IMR-90 (cell line): ENCODE results near the gene FHAD1. TPM values are rescaled to one million over a fixed set of nuclear protein-coding genes. Genes with fewer than 3 reads are reported as not detected.

ENCODE experiments used
- ATAC-seq: fragments of 200-7000 bp; cut with Tn5 transposase; 2 replicates; pipeline ENCODE4 v1.9.1; 2020; ENCODE audit warnings: low read depth, mild to moderate bottlenecking, moderate library complexity
- BruUV-seq: library from RNA; stranded (reverse); fragments of 400-500 nt; replicated peaks from 2 replicates; lab custom pipeline; 2021; lab: Mats Ljungman, UMichigan
- CTCF ChIA-PET: fragments of 300-600 bp; formaldehyde crosslinking; extraction: SDS; loops from one replicate; lab custom pipeline; 2021; ENCODE audit warnings: antibody characterized with exemption; lab: Yijun Ruan, JAX
- POLR2A ChIA-PET: fragments of 300-600 bp; sonication (Branson Sonifier 250); formaldehyde crosslinking; loops from one replicate; lab custom pipeline; 2022; ENCODE audit warnings: antibody characterized with exemption; ENCODE audit not compliant: unreplicated experiment; lab: Charles Lee
- DNase-seq: peaks from one replicate; pipeline ENCODE4 v3.0.0; 2013
- H2AFZ ChIP-seq: replicated peaks from 2 replicates; pipeline ENCODE3; 2013; ENCODE audit warnings: low read length, mild to moderate bottlenecking; ENCODE audit not compliant: poor library complexity
- H2AK5ac ChIP-seq: 2 replicates; pipeline ENCODE4 v1.6.1; 2013; ENCODE audit warnings: low read depth, low read length, inconsistent platforms
- H2AK9ac ChIP-seq: replicated peaks from 2 replicates; pipeline ENCODE3; 2013; ENCODE audit warnings: mild to moderate bottlenecking, low read depth, low read length, moderate library complexity; ENCODE audit not compliant: poor library complexity
- H2BK120ac ChIP-seq: 2 replicates; pipeline ENCODE4 v1.6.1; 2013; ENCODE audit warnings: low read depth, low read length, inconsistent platforms
- H2BK15ac ChIP-seq: 3 replicates; pipeline ENCODE4 v1.6.1; 2013; ENCODE audit warnings: low read depth, low read length, inconsistent platforms
- H2BK20ac ChIP-seq: 2 replicates; pipeline ENCODE4 v1.6.1; 2013; ENCODE audit warnings: low read depth, mild to moderate bottlenecking, inconsistent platforms, low read length, moderate library complexity
- H2BK5ac ChIP-seq: 2 replicates; pipeline ENCODE4 v1.6.1; 2013; ENCODE audit warnings: mild to moderate bottlenecking, low read depth, low read length, inconsistent platforms; ENCODE audit not compliant: poor library complexity, severe bottlenecking
- H3K14ac ChIP-seq: replicated peaks from 2 replicates; pipeline ENCODE4 v1.6.1; 2013; ENCODE audit warnings: low read depth, low read length, inconsistent platforms
- H3K18ac ChIP-seq: 2 replicates; pipeline ENCODE4 v1.6.1; 2013; ENCODE audit warnings: low read depth, low read length, control low read depth
- H3K23ac ChIP-seq: 2 replicates; pipeline ENCODE4 v1.6.1; 2013; ENCODE audit warnings: low read depth, low read length, inconsistent platforms
- H3K27ac ChIP-seq: 2 replicates; pipeline ENCODE4 v1.5.1; 2013; ENCODE audit warnings: mild to moderate bottlenecking, control low read depth, low read length; ENCODE audit not compliant: insufficient read depth
- H3K27me3 ChIP-seq: 2 replicates; pipeline ENCODE4 v1.6.1; 2013; ENCODE audit warnings: low read length; ENCODE audit not compliant: control insufficient read depth, insufficient read depth
- H3K36me3 ChIP-seq: 2 replicates; pipeline ENCODE4 v1.6.1; 2013; ENCODE audit warnings: low read length, mixed read lengths; ENCODE audit not compliant: control insufficient read depth, insufficient read depth
- H3K4ac ChIP-seq: 2 replicates; pipeline ENCODE4 v1.6.1; 2013; ENCODE audit warnings: low read depth, low read length, inconsistent platforms
- H3K4me1 ChIP-seq: 2 replicates; pipeline ENCODE4 v1.6.1; 2013; ENCODE audit warnings: low read length, mixed read lengths; ENCODE audit not compliant: control insufficient read depth, insufficient read depth
- H3K4me2 ChIP-seq: 2 replicates; pipeline ENCODE4 v1.6.1; 2013; ENCODE audit warnings: low read depth, mild to moderate bottlenecking, control low read depth, low read length, moderate library complexity
- H3K4me3 ChIP-seq: 2 replicates; pipeline ENCODE4 v1.5.1; 2013; ENCODE audit warnings: low read depth, mild to moderate bottlenecking, control low read depth, low read length, moderate library complexity; ENCODE audit not compliant: insufficient read depth
- H3K56ac ChIP-seq: 2 replicates; pipeline ENCODE4 v1.6.1; 2013; ENCODE audit warnings: low read length, inconsistent platforms; ENCODE audit not compliant: insufficient read depth; ENCODE audit errors: extremely low read depth
- H3K79me1 ChIP-seq, 2 experiments: 2 replicates each; pipeline ENCODE4 v1.6.1; 2013; ENCODE audit warnings: low read length in 2 of 2, inconsistent platforms in 1 of 2, low read depth in 1 of 2
- H3K9ac ChIP-seq: 2 replicates; pipeline ENCODE4 v1.6.1; 2013; ENCODE audit warnings: low read depth, low read length, control low read depth
- H3K9me1 ChIP-seq: 2 replicates; pipeline ENCODE4 v1.6.1; 2013; ENCODE audit warnings: low read length, inconsistent platforms; ENCODE audit not compliant: insufficient read depth
- H3K9me3 ChIP-seq: 2 replicates; pipeline ENCODE4 v1.6.1; 2013; ENCODE audit warnings: low read length; ENCODE audit not compliant: control insufficient read depth, insufficient read depth
- H4K20me1 ChIP-seq: 2 replicates; pipeline ENCODE4 v1.6.1; 2013; ENCODE audit warnings: low read length, inconsistent platforms; ENCODE audit not compliant: insufficient read depth
- H4K5ac ChIP-seq: 2 replicates; pipeline ENCODE4 v1.6.1; 2013; ENCODE audit warnings: mild to moderate bottlenecking, low read depth, low read length, control low read depth
- H4K8ac ChIP-seq, 2 experiments: 2 replicates each; pipeline ENCODE4 v1.6.1; 2013; ENCODE audit warnings: low read depth in 2 of 2, low read length in 2 of 2, control low read depth in 1 of 2, inconsistent platforms in 1 of 2
- H4K91ac ChIP-seq: 2 replicates; pipeline ENCODE4 v1.6.1; 2013; ENCODE audit warnings: low read depth, low read length, inconsistent platforms; ENCODE audit not compliant: insufficient read depth
- BHLHE40 ChIP-seq: fragments of 150-350 bp; IDR thresholded peaks from 2 replicates; pipeline ENCODE4 v1.6.1; 2016; ENCODE audit warnings: mild to moderate bottlenecking, low read depth, low read length
- CHD1 ChIP-seq: IDR thresholded peaks from 2 replicates; pipeline ENCODE4 v1.6.1; 2012; ENCODE audit warnings: low read depth, low read length, improper control_type of control experiment
- MAFK ChIP-seq: IDR thresholded peaks from 2 replicates; pipeline ENCODE4 v1.6.1; 2012; ENCODE audit warnings: low read depth, low read length, improper control_type of control experiment
- SMC3 ChIP-seq: fragments of 150-350 bp; IDR thresholded peaks from 2 replicates; pipeline ENCODE4 v1.6.1; 2016; ENCODE audit warnings: low read depth, mild to moderate bottlenecking, antibody characterized with exemption, low read length, moderate library complexity
- WGBS, 2 experiments: methylation state at CpG; one replicate each; pipeline versions ENCODE4 v1.1.5 to v1.1.7; 2013; ENCODE audit warnings: missing lambda C conversion rate in 2 of 2; ENCODE audit not compliant: insufficient read length in 1 of 2; ENCODE audit errors: extremely low coverage in 2 of 2; 5-methylcytosine and 5-hydroxymethylcytosine counted together
- dilution Hi-C: fragments of 300-500 bp; cut with HindIII; formaldehyde crosslinking; loops from one replicate; pipeline ENCODE4 v1.14.3; 2018; ENCODE audit warnings: low sequenced_read_pairs; ENCODE audit not compliant: unreplicated experiment
- in situ Hi-C: fragments of 300-500 bp; cut with MboI; formaldehyde crosslinking; loops from 3 replicates; pipeline ENCODE4 v1.14.3; 2019; ENCODE audit warnings: low sequenced_read_pairs, inconsistent platforms, mixed read lengths
- intact Hi-C: fragments of 100-400 bp; cut with micrococcal nuclease; formaldehyde crosslinking; loops from 2 replicates; pipeline ENCODE4 v1.10.0; 2022
- polyA plus RNA-seq, 3 experiments: library from polyadenylated mRNA; depleted of rRNA; stranded (reverse); fragments of >200 nt; gene quantifications; 2 replicates each; pipeline ENCODE4 v1.2.3, GENCODE V29; 2012; ENCODE audit warnings: low replicate concordance in 1 of 3
- total RNA-seq: library from RNA; depleted of rRNA; stranded (reverse); fragments of >200 nt; gene quantifications from 2 replicates; pipeline ENCODE4 v1.2.3, GENCODE V29; 2012
- TF ChIP-seq, protein P1 (sequence below): fragments of 150-350 bp; IDR thresholded peaks from 2 replicates; pipeline ENCODE4 v1.6.1; 2017; ENCODE audit warnings: mild to moderate bottlenecking, antibody characterized with exemption, low read length, low read depth

FHAD1 gene
- total and polyA plus RNA-seq, 2 of the 4 experiments (the other 2 are of a cell fraction) = not detected

DNA sequence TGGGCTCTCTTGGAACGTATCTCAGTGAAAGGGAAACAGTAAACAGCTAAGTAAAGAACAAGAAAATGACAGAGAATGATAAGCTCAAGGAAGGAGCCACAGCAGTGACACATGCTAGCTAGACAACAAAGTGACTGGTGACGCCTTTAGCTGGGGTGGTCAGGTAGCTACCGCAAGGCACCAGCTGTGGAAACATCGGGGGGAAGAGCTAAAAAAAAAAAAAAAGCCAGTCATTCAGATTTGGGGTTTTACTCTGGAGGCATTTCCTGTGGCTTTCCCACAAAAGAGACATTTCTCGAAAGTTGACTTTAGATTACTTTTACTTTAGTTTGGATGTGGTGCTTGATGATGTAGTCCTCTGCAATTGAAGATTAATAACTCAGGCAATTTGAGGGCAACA, 2.1 kb downstream of the FHAD1 start:
- no peak overlapping the region for H3K56ac ChIP-seq
- no TSS peak for BruUV-seq
- no peak overlapping the region for H3K23ac ChIP-seq
- H2BK120ac ChIP-seq = no peak overlapping the region
- dilution Hi-C loops = no loop called here
- no peak overlapping the region for H4K8ac ChIP-seq
- H2AK5ac ChIP-seq = no peak overlapping the region
- H3K79me1 ChIP-seq = no peaks in the 10 kb centered on the region
- no peak overlapping the region for H2BK15ac ChIP-seq
- ChIA-PET CTCF (interaction anchor here (1.0 kb wide), 1 partner anchor 96 kb away, joined by 6 read pairs; the partner anchor contains the start of gene TMEM51), POLR2A (no interaction called here)
- peaks cover 28% of the 10 kb centered on the region for H3K27me3 ChIP-seq
- H3K14ac ChIP-seq = no peak overlapping the region
- DNase-seq (peak; percentile 4), ATAC-seq (no peak)
- H2AFZ ChIP-seq = no peak overlapping the region
- H2AK9ac ChIP-seq = no peak overlapping the region
- no peaks in the 10 kb centered on the region for H3K36me3 ChIP-seq
- H3K27ac ChIP-seq = no peak overlapping the region
- no peaks in the 10 kb centered on the region for H3K9me3 ChIP-seq
- H4K91ac ChIP-seq = no peak overlapping the region
- no peak overlapping the region for H3K9ac ChIP-seq
- TF ChIP-seq CHD1 (no peak), MAFK (no peak), SMC3 (no peak), BHLHE40 (no peak)
- TF ChIP-seq, protein P1, sequence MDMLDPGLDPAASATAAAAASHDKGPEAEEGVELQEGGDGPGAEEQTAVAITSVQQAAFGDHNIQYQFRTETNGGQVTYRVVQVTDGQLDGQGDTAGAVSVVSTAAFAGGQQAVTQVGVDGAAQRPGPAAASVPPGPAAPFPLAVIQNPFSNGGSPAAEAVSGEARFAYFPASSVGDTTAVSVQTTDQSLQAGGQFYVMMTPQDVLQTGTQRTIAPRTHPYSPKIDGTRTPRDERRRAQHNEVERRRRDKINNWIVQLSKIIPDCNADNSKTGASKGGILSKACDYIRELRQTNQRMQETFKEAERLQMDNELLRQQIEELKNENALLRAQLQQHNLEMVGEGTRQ = no peak
- H3K4me1 ChIP-seq = peaks cover 2% of the 10 kb centered on the region; the same call in 1 of the 2 replicates
- H4K5ac ChIP-seq = no peak overlapping the region
- in situ Hi-C loops = no loop called here
- H3K9me1 ChIP-seq = no peaks in the 10 kb centered on the region
- no peak overlapping the region for H3K4me2 ChIP-seq
- intact Hi-C loops = loop anchor here (5.0 kb wide), 1 partner anchor 37 kb away; no protein-coding TSS in a partner anchor
- no peak overlapping the region for H2BK20ac ChIP-seq
- no peak overlapping the region for H3K4me3 ChIP-seq
- H4K20me1 ChIP-seq = no peaks in the 10 kb centered on the region
- WGBS, 2 experiments = 40% methylated on average over 1 of the region's 5 CpGs; no CpG with 5 or more reads in 1 of the 2 experiments
- H3K4ac ChIP-seq = no peak overlapping the region
- no peak overlapping the region for H3K18ac ChIP-seq
- H2BK5ac ChIP-seq = no peak overlapping the region
